Sciatic nerve (tissue), 2 donors: ENCODE results near the gene AUTS2. TPM values are rescaled to one million over a fixed set of nuclear protein-coding genes. Genes with fewer than 3 reads are reported as not detected.

Source experiments
- ATAC-seq: fragments of 200-7000 bp; cut with Tn5 transposase; one replicate; pipeline ENCODE4 v1.9.1; 2020; ENCODE audit warnings: mild to moderate bottlenecking, moderate library complexity
- DNase-seq: peaks from one replicate; pipeline ENCODE4 v3.0.0-alpha.2; 2020; ENCODE audit warnings: low spot score
- intact Hi-C: fragments of 100-400 bp; cut with DNase I; formaldehyde crosslinking; loops from one replicate; pipeline ENCODE4 v1.14.2; 2022
- total RNA-seq: library from RNA; stranded (reverse); fragmentation: NEBNext Ultra II Directional; extraction: Animal tissue kit (Norgen Biotek cat#: 25700); gene quantifications from one replicate; pipeline ENCODE4 v1.2.1, GENCODE V29; 2021
- donor health status: DM: no; HTN: no; CAD: no.
- donor health status: DM: no; HTN: no; CAD: no.

AUTS2 gene
- total RNA-seq, 1 donor from 2014 or later = 129 TPM

- intact Hi-C loops = no loop called here
- ATAC-seq = no peak
- no peak for DNase-seq
Measured at GRCh38 chr7:70334295-70334694, 736.0 kb downstream of the AUTS2 start.

- intact Hi-C loops = no loop called here
- DNase-seq (no peak), ATAC-seq (no peak)
Measured at GRCh38 chr7:70334871-70335270, 736.6 kb downstream of the AUTS2 start.

- ATAC-seq (no peak), DNase-seq (no peak)
- intact Hi-C loops = no loop called here
Measured at GRCh38 chr7:70336536-70336935, 738.3 kb downstream of the AUTS2 start.

GRCh38 chr7:70338015-70338414 is 739.7 kb downstream of the AUTS2 start:
- ATAC-seq (no peak), DNase-seq (no peak)
- intact Hi-C loops = no loop called here

- ATAC-seq (no peak), DNase-seq (no peak)
- intact Hi-C loops = no loop called here
Measured at GRCh38 chr7:70340236-70340635, 742.0 kb downstream of the AUTS2 start.

GRCh38 chr7:70341446-70341845 is 743.2 kb downstream of the AUTS2 start:
- ATAC-seq = no peak
- intact Hi-C loops = no loop called here
- DNase-seq = no peak

GRCh38 chr7:70343519-70343918 is 745.2 kb downstream of the AUTS2 start:
- DNase-seq (no peak), ATAC-seq (no peak)
- intact Hi-C loops = no loop called here

GRCh38 chr7:70344726-70345125 is 746.5 kb downstream of the AUTS2 start:
- intact Hi-C loops = no loop called here
- no peak for ATAC-seq
- DNase-seq = no peak

- DNase-seq (no peak), ATAC-seq (no peak)
- intact Hi-C loops = no loop called here
Measured at GRCh38 chr7:70346844-70347462, 748.7 kb downstream of the AUTS2 start.

GRCh38 chr7:70347463-70348254 is 749.4 kb downstream of the AUTS2 start:
- intact Hi-C loops = no loop called here
- ATAC-seq (no peak), DNase-seq (no peak)

- DNase-seq (no peak), ATAC-seq (no peak)
- intact Hi-C loops = no loop called here
Measured at GRCh38 chr7:70349031-70349430, 750.8 kb downstream of the AUTS2 start.

- ATAC-seq (no peak), DNase-seq (no peak)
- intact Hi-C loops = no loop called here
Measured at GRCh38 chr7:70349819-70350218, 751.5 kb downstream of the AUTS2 start.

- ATAC-seq (no peak), DNase-seq (no peak)
- intact Hi-C loops = no loop called here
Measured at GRCh38 chr7:70352088-70352487, 753.8 kb downstream of the AUTS2 start.

GRCh38 chr7:70352906-70353305 is 754.6 kb downstream of the AUTS2 start:
- no peak for DNase-seq
- ATAC-seq = no peak
- intact Hi-C loops = no loop called here

- DNase-seq (no peak), ATAC-seq (peak; percentile 70)
- intact Hi-C loops = no loop called here
Measured at GRCh38 chr7:70353330-70353945, 755.2 kb downstream of the AUTS2 start.

- intact Hi-C loops = no loop called here
- DNase-seq (no peak), ATAC-seq (no peak)
Measured at GRCh38 chr7:70353946-70354335, 755.7 kb downstream of the AUTS2 start.

- DNase-seq (no peak), ATAC-seq (no peak)
- intact Hi-C loops = no loop called here
Measured at GRCh38 chr7:70354409-70355169, 756.3 kb downstream of the AUTS2 start.

GRCh38 chr7:70355198-70356020 is 757.1 kb downstream of the AUTS2 start:
- intact Hi-C loops = no loop called here
- ATAC-seq = no peak
- no peak for DNase-seq
